GM23338 (cell line): Measurements from ENCODE around the gene TSBP1. TPM values are rescaled to one million over a fixed set of nuclear protein-coding genes. Genes with fewer than 3 reads are reported as not detected.

ENCODE experiments used
- ATAC-seq: fragments of 200-7000 bp; cut with Tn5 transposase; 3 replicates; pipeline ENCODE4 v1.9.1; 2020
- DNase-seq: peaks from one replicate; pipeline ENCODE4 v3.0.0-alpha.2; 2015; ENCODE audit warnings: low spot score
- H2AFZ ChIP-seq: fragments of 200-600 bp; sonication (generic); 2 replicates; pipeline ENCODE4 v1.8.0; 2016; ENCODE audit warnings: antibody characterized with exemption, mild to moderate bottlenecking, moderate library complexity
- H3F3A ChIP-seq: fragments of 200-600 bp; sonication (generic); replicated peaks from 2 replicates; pipeline ENCODE4 v1.8.0; 2017; ENCODE audit warnings: antibody characterized with exemption, mixed run types, low read depth
- H3K27ac ChIP-seq: fragments of 200-600 bp; sonication (generic); 2 replicates; pipeline ENCODE4 v1.6.1; 2016; ENCODE audit warnings: low read depth
- H3K27me3 ChIP-seq: fragments of 200-600 bp; sonication (generic); 2 replicates; pipeline ENCODE4 v1.8.0; 2016; ENCODE audit warnings: mild to moderate bottlenecking, mixed run types, moderate library complexity; ENCODE audit not compliant: insufficient read depth
- H3K36me3 ChIP-seq: fragments of 200-600 bp; sonication (generic); 2 replicates; pipeline ENCODE4 v1.8.0; 2016; ENCODE audit warnings: mild to moderate bottlenecking; ENCODE audit not compliant: insufficient read depth
- H3K4me1 ChIP-seq: fragments of 200-600 bp; sonication (generic); 2 replicates; pipeline ENCODE4 v1.8.0; 2016; ENCODE audit warnings: mild to moderate bottlenecking, moderate library complexity; ENCODE audit not compliant: insufficient read depth
- H3K4me2 ChIP-seq: fragments of 200-600 bp; sonication (generic); 2 replicates; pipeline ENCODE4 v1.7.1; 2017; ENCODE audit warnings: mixed run types
- H3K4me3 ChIP-seq: fragments of 200-600 bp; sonication (generic); 2 replicates; pipeline ENCODE4 v1.6.1; 2016; ENCODE audit warnings: mixed run types
- H3K79me2 ChIP-seq: fragments of 200-600 bp; sonication (generic); replicated peaks from 2 replicates; pipeline ENCODE4 v1.8.0; 2017; ENCODE audit warnings: mild to moderate bottlenecking; ENCODE audit not compliant: insufficient read depth
- H3K9me2 ChIP-seq: fragments of 200-600 bp; sonication (generic); 2 replicates; pipeline ENCODE4 v1.8.0; 2017; ENCODE audit not compliant: insufficient read depth
- H4K20me1 ChIP-seq: fragments of 200-600 bp; sonication (generic); replicated peaks from 2 replicates; pipeline ENCODE4 v1.8.0; 2017; ENCODE audit warnings: mild to moderate bottlenecking; ENCODE audit not compliant: insufficient read depth
- H3K27ac Mint-ChIP-seq: 2 replicates; pipeline ENCODE4 v1.8.0; 2020; ENCODE audit warnings: inconsistent platforms, mild to moderate bottlenecking, moderate library complexity, mixed read lengths
- H3K27me3 Mint-ChIP-seq: 3 replicates; pipeline ENCODE4 v1.8.0; 2022; ENCODE audit warnings: low read depth, mild to moderate bottlenecking, moderate library complexity, mixed read lengths, inconsistent platforms; ENCODE audit not compliant: insufficient read depth, poor library complexity
- H3K36me3 Mint-ChIP-seq: 3 replicates; pipeline ENCODE4 v1.8.0; 2021; ENCODE audit warnings: low read depth, mild to moderate bottlenecking, inconsistent platforms, moderate library complexity, mixed read lengths
- H3K4me1 Mint-ChIP-seq: 3 replicates; pipeline ENCODE4 v1.8.0; 2020; ENCODE audit warnings: mild to moderate bottlenecking, inconsistent platforms, mixed read lengths
- H3K4me3 Mint-ChIP-seq: 3 replicates; pipeline ENCODE4 v1.8.0; 2021; ENCODE audit warnings: moderate library complexity, mild to moderate bottlenecking, inconsistent platforms, mixed read lengths
- H3K9me3 Mint-ChIP-seq: 3 replicates; pipeline ENCODE4 v1.8.0; 2020; ENCODE audit warnings: moderate library complexity, mild to moderate bottlenecking, inconsistent platforms, mixed read lengths
- ETS1 ChIP-seq: IDR thresholded peaks from 2 replicates; pipeline ENCODE4 v1.6.1; 2016; ENCODE audit warnings: antibody characterized with exemption
- EZH2phosphoT487 ChIP-seq: fragments of 200-600 bp; sonication (generic); IDR thresholded peaks from one replicate; pipeline ENCODE4 v1.8.1; 2018; ENCODE audit warnings: antibody characterized with exemption; ENCODE audit not compliant: unreplicated experiment
- JUNB ChIP-seq: IDR thresholded peaks from one replicate; pipeline ENCODE4 v1.6.1; 2016; ENCODE audit warnings: antibody characterized with exemption; ENCODE audit not compliant: unreplicated experiment
- NANOG ChIP-seq: IDR thresholded peaks from 2 replicates; pipeline ENCODE4 v1.6.1; 2016; ENCODE audit warnings: antibody characterized with exemption, borderline replicate concordance
- POLR2AphosphoS5 ChIP-seq: IDR thresholded peaks from 2 replicates; pipeline ENCODE4 v1.6.1; 2016; ENCODE audit warnings: antibody characterized with exemption, low read depth
- REST ChIP-seq: IDR thresholded peaks from one replicate; pipeline ENCODE4 v1.6.1; 2018; ENCODE audit warnings: antibody characterized with exemption; ENCODE audit not compliant: unreplicated experiment
- ZNF114 ChIP-seq: fragments of 250-450 bp; sonication (Bioruptor Pico); IDR thresholded peaks from 2 replicates; pipeline ENCODE4 v1.5.0; 2020; ENCODE audit warnings: mild to moderate bottlenecking, moderate library complexity
- ZNF331 ChIP-seq: fragments of 250-450 bp; sonication (Bioruptor Pico); IDR thresholded peaks from 2 replicates; pipeline ENCODE4 v1.5.0; 2020; ENCODE audit warnings: low read depth, mild to moderate bottlenecking, moderate library complexity
- ZNF462 ChIP-seq: fragments of 250-450 bp; sonication (Bioruptor Pico); IDR thresholded peaks from 2 replicates; pipeline ENCODE4 v1.5.0; 2020; ENCODE audit warnings: mild to moderate bottlenecking, moderate library complexity
- polyA plus RNA-seq: library from polyadenylated mRNA; unstranded; fragments of >200 nt; fragmentation: Nextera tagmentation; extraction: Ambion mirVana; gene quantifications from 2 replicates; pipeline ENCODE4 v1.2.1, GENCODE V29; 2016
- total RNA-seq: library from RNA; depleted of rRNA; stranded (reverse); fragments of >200 nt; shearing (Covaris generic); gene quantifications from 2 replicates; pipeline ENCODE4 v1.2.3, GENCODE V29; 2014

The TSBP1 gene
- total and polyA plus RNA-seq, 2 experiments from 2014 or later, result 0.15 TPM; not detected in 1

- TF ChIP-seq REST, result no peak
These were observed 16.1 kb upstream of the TSBP1 start (continued) for GRCh38 chr6:32387589-32388340.

- Mint-ChIP-seq H3K4me1 (no peaks in the 10 kb centered on the region), H3K27me3 (peaks cover 2% of the 10 kb centered on the region), H3K27ac (no peak overlapping the region), H3K36me3 (peaks cover 3% of the 10 kb centered on the region; the same call in 1 of the 3 replicates), H3K4me3 (no peak overlapping the region), H3K9me3 (peaks cover 12% of the 10 kb centered on the region; the same call in 2 of the 3 replicates)
- Histone ChIP-seq H3K79me2 (no peaks in the 10 kb centered on the region), H2AFZ (no peak overlapping the region), H3K36me3 (no peaks in the 10 kb centered on the region), H3K9me2 (no peaks in the 10 kb centered on the region), H3K4me1 (no peaks in the 10 kb centered on the region), H3F3A (no peaks in the 10 kb centered on the region), H3K4me3 (no peak overlapping the region), H3K27me3 (no peaks in the 10 kb centered on the region), H3K4me2 (no peak overlapping the region), H3K27ac (no peak overlapping the region), H4K20me1 (no peaks in the 10 kb centered on the region)
- DNase-seq (no peak), ATAC-seq (no peak)
- TF ChIP-seq NANOG (no peak), JUNB (no peak), ZNF462 (CRISPR knock-in tag) (no peak), POLR2AphosphoS5 (no peak), ZNF114 (CRISPR knock-in tag) (no peak), ETS1 (no peak), EZH2phosphoT487 (no peak), ZNF331 (CRISPR knock-in tag) (no peak)
These were observed 14.3 kb upstream of the TSBP1 start for GRCh38 chr6:32386040-32386439.
